ENCODE measurements around the gene SLC23A1.

Gene SLC23A1

GRCh38 chr5:139341689-139342422, 41.2 kb downstream of the SLC23A1 start, which contains the start of gene PAIP2:
Gene PAIP2 (plus strand): TSS chr5:139341854. CDS start chr5:139363785, 21,931 bp downstream.
- peak; percentile 97 for DNase-seq (ENCODE audit: low read depth, low spot score)
- peak within 1 kb of the TSS; percentile 98 for H3K4me3 ChIP-seq (ENCODE audit: low read length)

- H3K4me3 ChIP-seq (ENCODE audit: low read length) = peak overlapping the region; percentile 98
- DNase-seq (ENCODE audit: low read depth, low spot score) = no peak
These were observed 41.9 kb downstream of the SLC23A1 start for GRCh38 chr5:139341187-139341688.

GRCh38 chr5:139340051-139340450, 43.0 kb downstream of the SLC23A1 start:
- no peak overlapping the region for H3K4me3 ChIP-seq (ENCODE audit: low read length)
- DNase-seq (ENCODE audit: low read depth, low spot score) = no peak

- no peak for DNase-seq (ENCODE audit: low read depth, low spot score)
- no peak overlapping the region for H3K4me3 ChIP-seq (ENCODE audit: low read length)
These were observed 47.3 kb downstream of the SLC23A1 start for GRCh38 chr5:139335811-139336210.

Data from Jurkat, Clone E6-1 (cell line).